Measurements from ENCODE around the gene HHATL. TPM values are rescaled to one million over a fixed set of nuclear protein-coding genes. Genes with fewer than 3 reads are reported as not detected.

Gene HHATL
- total RNA-seq, 1 donor from 2014 or later = not detected

DNA sequence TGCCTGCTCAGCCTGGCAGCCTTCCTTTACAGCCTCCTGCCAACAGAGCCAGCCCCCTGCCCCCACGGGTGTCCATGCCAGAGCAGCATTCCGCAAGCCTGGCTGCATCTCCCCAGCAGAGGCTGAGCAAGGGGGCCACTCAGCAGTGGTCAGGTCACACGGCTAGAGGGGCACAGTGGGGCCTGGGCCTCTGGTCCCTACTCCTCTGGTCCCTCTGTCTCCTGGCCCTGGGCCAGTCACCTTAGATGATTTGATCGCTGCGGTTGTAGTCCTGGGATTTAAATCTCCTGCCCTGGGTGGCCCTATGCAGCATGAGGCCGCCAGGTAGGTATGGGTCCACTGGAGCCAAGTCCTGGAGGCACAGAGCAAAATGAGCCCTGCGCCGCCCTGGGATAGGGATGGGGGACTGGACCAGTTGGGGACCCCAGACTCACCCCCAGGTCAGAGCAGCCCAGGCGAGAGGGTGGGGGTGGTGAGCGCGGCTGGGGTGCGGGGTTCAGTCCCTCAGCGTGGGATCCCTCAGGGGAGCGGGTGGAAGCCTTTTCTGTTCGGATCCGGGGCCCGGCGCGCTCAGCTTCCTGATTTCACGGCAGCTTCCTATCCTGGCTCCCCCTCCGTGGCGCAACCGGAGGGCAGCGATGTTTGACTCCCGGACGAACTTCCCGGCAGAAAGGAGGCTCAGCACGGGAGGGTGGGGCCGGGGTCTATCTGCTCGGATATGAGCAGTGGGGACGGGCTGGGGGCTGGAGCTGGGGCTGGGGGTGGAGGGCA, 48.9 kb downstream of the HHATL start, which contains the start of gene ZBTB47:
ZBTB47 (plus strand) TSS at position 138 of the 771 bp plus-strand sequence. CDS start 4,659 bp downstream, outside the sequence.
- no peak for DNase-seq (ENCODE audit: low read depth)
- H3K4me1 Mint-ChIP-seq (ENCODE audit: low read depth, unreplicated experiment) = peaks cover 34% of the 10 kb centered on the region
- peak within 1 kb of the TSS; percentile 91 for H3K4me3 Mint-ChIP-seq (ENCODE audit: unreplicated experiment)
- peak within 1 kb of the TSS; percentile 89 for H3K9ac ChIP-seq (ENCODE audit: low read length)
- H3K4me3 ChIP-seq (ENCODE audit: insufficient read depth, low read depth, low read length) = peak within 1 kb of the TSS; percentile 69
- peak within 1 kb of the TSS; percentile 91 for H3K27ac Mint-ChIP-seq (ENCODE audit: unreplicated experiment)
- peak within 1 kb of the TSS; percentile 74 for H3K27ac ChIP-seq (ENCODE audit: low read depth, low read length)
- H4K20me1 ChIP-seq (ENCODE audit: insufficient read depth, low read length) = peaks cover 59% of the 10 kb centered on the region
- H2AFZ ChIP-seq (ENCODE audit: low read depth, low read length) = peak within 1 kb of the TSS; percentile 67
- peaks cover 10% of the 10 kb centered on the region for H3K36me3 Mint-ChIP-seq (ENCODE audit: low read depth, unreplicated experiment)
- no peaks in the 10 kb centered on the region for H3K27me3 Mint-ChIP-seq (ENCODE audit: low read depth, unreplicated experiment)
- FAIRE-seq = no peak
- H3K4me1 ChIP-seq (ENCODE audit: insufficient read depth, low read length) = peaks cover 51% of the 10 kb centered on the region
- H3K4me2 ChIP-seq (ENCODE audit: low read length) = peak within 1 kb of the TSS; percentile 97
- peaks cover 57% of the 10 kb centered on the region for H3K79me2 ChIP-seq (ENCODE audit: insufficient read depth, low read length)
- TF ChIP-seq EZH2 (IDR thresholded peaks at IDR 0.05; ENCODE audit: insufficient read depth, low read length) (no peak), CTCF (IDR thresholded peaks at IDR 0.05; ENCODE audit: insufficient read depth, low read depth, low read length) (no peak)
- H3K36me3 ChIP-seq (ENCODE audit: insufficient read depth, low read length) = peaks cover 5% of the 10 kb centered on the region
- H3K27me3 ChIP-seq (ENCODE audit: insufficient read depth, low read length) = no peaks in the 10 kb centered on the region
- no peaks in the 10 kb centered on the region for H3K9me3 ChIP-seq (ENCODE audit: insufficient read depth, low read depth, low read length)
- H3K9me3 Mint-ChIP-seq (ENCODE audit: unreplicated experiment) = no peaks in the 10 kb centered on the region

GRCh38 chr3:42653303-42653559, 49.4 kb downstream of the HHATL start:
- peak overlapping the region; percentile 52 for H3K27ac ChIP-seq (ENCODE audit: low read depth, low read length)
- FAIRE-seq (no peak), DNase-seq (ENCODE audit: low read depth) (no peak)
- H3K27me3 Mint-ChIP-seq (ENCODE audit: low read depth, unreplicated experiment) = no peaks in the 10 kb centered on the region
- peaks cover 10% of the 10 kb centered on the region for H3K36me3 Mint-ChIP-seq (ENCODE audit: low read depth, unreplicated experiment)
- H3K4me3 ChIP-seq (ENCODE audit: insufficient read depth, low read depth, low read length) = peak overlapping the region; percentile 68
- peak overlapping the region; percentile 91 for H3K4me3 Mint-ChIP-seq (ENCODE audit: unreplicated experiment)
- peaks cover 51% of the 10 kb centered on the region for H3K4me1 ChIP-seq (ENCODE audit: insufficient read depth, low read length)
- no peaks in the 10 kb centered on the region for H3K9me3 ChIP-seq (ENCODE audit: insufficient read depth, low read depth, low read length)
- no peaks in the 10 kb centered on the region for H3K27me3 ChIP-seq (ENCODE audit: insufficient read depth, low read length)
- peak overlapping the region; percentile 67 for H2AFZ ChIP-seq (ENCODE audit: low read depth, low read length)
- peaks cover 59% of the 10 kb centered on the region for H4K20me1 ChIP-seq (ENCODE audit: insufficient read depth, low read length)
- H3K4me1 Mint-ChIP-seq (ENCODE audit: low read depth, unreplicated experiment) = peaks cover 37% of the 10 kb centered on the region
- H3K4me2 ChIP-seq (ENCODE audit: low read length) = peak overlapping the region; percentile 97
- peaks cover 57% of the 10 kb centered on the region for H3K79me2 ChIP-seq (ENCODE audit: insufficient read depth, low read length)
- peak overlapping the region; percentile 66 for H3K27ac Mint-ChIP-seq (ENCODE audit: unreplicated experiment)
- peaks cover 7% of the 10 kb centered on the region for H3K36me3 ChIP-seq (ENCODE audit: insufficient read depth, low read length)
- H3K9ac ChIP-seq (ENCODE audit: low read length) = peak overlapping the region; percentile 89
- TF ChIP-seq CTCF (IDR thresholded peaks at IDR 0.05; ENCODE audit: insufficient read depth, low read depth, low read length) (no peak), EZH2 (IDR thresholded peaks at IDR 0.05; ENCODE audit: insufficient read depth, low read length) (no peak)
- no peaks in the 10 kb centered on the region for H3K9me3 Mint-ChIP-seq (ENCODE audit: unreplicated experiment)
